PC-3 (cell line): Measurements from ENCODE around the gene SSR2. TPM values are rescaled to one million over a fixed set of nuclear protein-coding genes. Genes with fewer than 3 reads are reported as not detected.
A peak's percentile ranks its signal among the peaks of the same experiment; 100 is the strongest.

Experiments used
- ATAC-seq: fragments of 200-7000 bp; cut with Tn5 transposase; 2 replicates; pipeline ENCODE4 v1.9.1; 2020; ENCODE audit warnings: mild to moderate bottlenecking, moderate library complexity
- BruUV-seq: library from RNA; stranded (reverse); fragments of 400-500 nt; replicated peaks from 2 replicates; lab custom pipeline; 2021; lab: Mats Ljungman, UMichigan
- CTCF ChIA-PET: fragments of 300-600 bp; sonication (Branson Sonifier 250); formaldehyde crosslinking; loops from one replicate; lab custom pipeline; 2022; ENCODE audit warnings: antibody characterized with exemption; lab: Charles Lee
- POLR2A ChIA-PET: fragments of 300-600 bp; sonication (Branson Sonifier 250); formaldehyde crosslinking; loops from one replicate; lab custom pipeline; 2022; ENCODE audit warnings: antibody characterized with exemption; ENCODE audit not compliant: unreplicated experiment; lab: Charles Lee
- DNase-seq: peaks from one replicate; pipeline ENCODE4 v3.0.0-alpha.2; 2015
- H2AFZ ChIP-seq: fragments of 300-600 bp; sonication (generic); 2 replicates; pipeline ENCODE4 v1.6.0; 2016; ENCODE audit warnings: antibody characterized with exemption, low read length
- H3F3A ChIP-seq: fragments of 300-600 bp; sonication (generic); one replicate; pipeline ENCODE4 v1.6.0; 2017; ENCODE audit warnings: antibody characterized with exemption, low read length, control low read depth, mild to moderate bottlenecking; ENCODE audit not compliant: unreplicated experiment
- H3K27ac ChIP-seq: fragments of 300-600 bp; sonication (generic); 2 replicates; pipeline ENCODE4 v1.5.1; 2016; ENCODE audit warnings: mild to moderate bottlenecking, low read length
- H3K27me3 ChIP-seq: fragments of 300-600 bp; sonication (generic); 2 replicates; pipeline ENCODE4 v1.6.1; 2016; ENCODE audit warnings: low read length, mixed read lengths
- H3K36me3 ChIP-seq: fragments of 300-600 bp; sonication (generic); 2 replicates; pipeline ENCODE4 v1.6.1; 2016; ENCODE audit warnings: low read depth, mixed run types, low read length, mixed read lengths
- H3K4me1 ChIP-seq: fragments of 300-600 bp; sonication (generic); 2 replicates; pipeline ENCODE4 v1.5.1; 2016; ENCODE audit warnings: low read length; ENCODE audit not compliant: insufficient read depth
- H3K4me2 ChIP-seq: fragments of 300-600 bp; sonication (generic); 2 replicates; pipeline ENCODE4 v1.6.0; 2016; ENCODE audit warnings: low read length
- H3K4me3 ChIP-seq: fragments of 300-600 bp; sonication (generic); 2 replicates; pipeline ENCODE4 v1.5.1; 2016; ENCODE audit warnings: mild to moderate bottlenecking, low read length, mixed read lengths
- H3K79me2 ChIP-seq: fragments of 300-600 bp; sonication (generic); 2 replicates; pipeline ENCODE4 v1.6.1; 2017; ENCODE audit warnings: low read length, mixed read lengths
- H3K9ac ChIP-seq: fragments of 300-600 bp; sonication (generic); 2 replicates; pipeline ENCODE4 v1.6.0; 2016; ENCODE audit warnings: mild to moderate bottlenecking, low read length
- H3K9me2 ChIP-seq: fragments of 300-600 bp; sonication (generic); replicated peaks from 2 replicates; pipeline ENCODE4 v1.6.1; 2016; ENCODE audit warnings: mixed run types, low read length, mixed read lengths
- H3K9me3 ChIP-seq: fragments of 300-600 bp; sonication (generic); 2 replicates; pipeline ENCODE4 v1.6.1; 2016; ENCODE audit warnings: low read length, mixed read lengths
- H4K20me1 ChIP-seq: fragments of 300-600 bp; sonication (generic); 2 replicates; pipeline ENCODE4 v1.6.1; 2016; ENCODE audit warnings: low read length, mixed read lengths
- EZH2 ChIP-seq: fragments of 300-600 bp; sonication (generic); IDR thresholded peaks from one replicate; pipeline ENCODE4 v1.6.1; 2017; ENCODE audit warnings: antibody characterized with exemption, mild to moderate bottlenecking, low read length; ENCODE audit not compliant: unreplicated experiment
- EZH2phosphoT487 ChIP-seq: fragments of 300-600 bp; sonication (generic); IDR thresholded peaks from 2 replicates; pipeline ENCODE4 v1.6.1; 2018; ENCODE audit warnings: mild to moderate bottlenecking, antibody characterized with exemption, low read length, borderline replicate concordance
- intact Hi-C: fragments of 100-400 bp; cut with micrococcal nuclease; formaldehyde crosslinking; loops from 2 replicates; pipeline ENCODE4 v1.9.0; 2023
- total RNA-seq: library from RNA; depleted of rRNA; stranded (reverse); fragments of >200 nt; gene quantifications from 2 replicates; pipeline ENCODE4 v1.2.3, GENCODE V29; 2014
- TF ChIP-seq, protein P1 (sequence below): fragments of 300-600 bp; sonication (generic); conservative IDR thresholded peaks from 2 replicates; pipeline ENCODE4 v1.5.1; 2017; ENCODE audit warnings: antibody characterized with exemption, low read depth, mild to moderate bottlenecking, low read length

SSR2 gene
- total RNA-seq, 1 experiment from 2014 or later: 293 TPM

- ChIA-PET CTCF (no interaction called here), POLR2A (no interaction called here)
- ATAC-seq: no peak
- H3K9ac ChIP-seq: no peak overlapping the region
- H3K79me2 ChIP-seq: peaks cover 29% of the 10 kb centered on the region
- no peak overlapping the region for H3K27ac ChIP-seq
- no peaks in the 10 kb centered on the region for H3K9me2 ChIP-seq
- TF ChIP-seq EZH2phosphoT487 (no peak), EZH2 (no peak)
- TF ChIP-seq, protein P1, sequence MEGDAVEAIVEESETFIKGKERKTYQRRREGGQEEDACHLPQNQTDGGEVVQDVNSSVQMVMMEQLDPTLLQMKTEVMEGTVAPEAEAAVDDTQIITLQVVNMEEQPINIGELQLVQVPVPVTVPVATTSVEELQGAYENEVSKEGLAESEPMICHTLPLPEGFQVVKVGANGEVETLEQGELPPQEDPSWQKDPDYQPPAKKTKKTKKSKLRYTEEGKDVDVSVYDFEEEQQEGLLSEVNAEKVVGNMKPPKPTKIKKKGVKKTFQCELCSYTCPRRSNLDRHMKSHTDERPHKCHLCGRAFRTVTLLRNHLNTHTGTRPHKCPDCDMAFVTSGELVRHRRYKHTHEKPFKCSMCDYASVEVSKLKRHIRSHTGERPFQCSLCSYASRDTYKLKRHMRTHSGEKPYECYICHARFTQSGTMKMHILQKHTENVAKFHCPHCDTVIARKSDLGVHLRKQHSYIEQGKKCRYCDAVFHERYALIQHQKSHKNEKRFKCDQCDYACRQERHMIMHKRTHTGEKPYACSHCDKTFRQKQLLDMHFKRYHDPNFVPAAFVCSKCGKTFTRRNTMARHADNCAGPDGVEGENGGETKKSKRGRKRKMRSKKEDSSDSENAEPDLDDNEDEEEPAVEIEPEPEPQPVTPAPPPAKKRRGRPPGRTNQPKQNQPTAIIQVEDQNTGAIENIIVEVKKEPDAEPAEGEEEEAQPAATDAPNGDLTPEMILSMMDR: no peak
- no peak for DNase-seq
- intact Hi-C loops: no loop called here
- H3F3A ChIP-seq: peaks cover 4% of the 10 kb centered on the region
- H3K27me3 ChIP-seq: no peaks in the 10 kb centered on the region
- BruUV-seq: no TSS peak
- 0 out of 2 replicates have a peak, but pooled peaks cover 3% of the 10 kb centered on the region for H4K20me1 ChIP-seq
- H2AFZ ChIP-seq: no peak overlapping the region
- H3K36me3 ChIP-seq: no peaks in the 10 kb centered on the region
- no peak overlapping the region for H3K4me2 ChIP-seq
- peaks cover 22% of the 10 kb centered on the region for H3K4me1 ChIP-seq
- H3K4me3 ChIP-seq: no peak overlapping the region
- no peaks in the 10 kb centered on the region for H3K9me3 ChIP-seq
These were observed 35.6 kb upstream of the SSR2 start for GRCh38 chr1:156056326-156056849.

DNA sequence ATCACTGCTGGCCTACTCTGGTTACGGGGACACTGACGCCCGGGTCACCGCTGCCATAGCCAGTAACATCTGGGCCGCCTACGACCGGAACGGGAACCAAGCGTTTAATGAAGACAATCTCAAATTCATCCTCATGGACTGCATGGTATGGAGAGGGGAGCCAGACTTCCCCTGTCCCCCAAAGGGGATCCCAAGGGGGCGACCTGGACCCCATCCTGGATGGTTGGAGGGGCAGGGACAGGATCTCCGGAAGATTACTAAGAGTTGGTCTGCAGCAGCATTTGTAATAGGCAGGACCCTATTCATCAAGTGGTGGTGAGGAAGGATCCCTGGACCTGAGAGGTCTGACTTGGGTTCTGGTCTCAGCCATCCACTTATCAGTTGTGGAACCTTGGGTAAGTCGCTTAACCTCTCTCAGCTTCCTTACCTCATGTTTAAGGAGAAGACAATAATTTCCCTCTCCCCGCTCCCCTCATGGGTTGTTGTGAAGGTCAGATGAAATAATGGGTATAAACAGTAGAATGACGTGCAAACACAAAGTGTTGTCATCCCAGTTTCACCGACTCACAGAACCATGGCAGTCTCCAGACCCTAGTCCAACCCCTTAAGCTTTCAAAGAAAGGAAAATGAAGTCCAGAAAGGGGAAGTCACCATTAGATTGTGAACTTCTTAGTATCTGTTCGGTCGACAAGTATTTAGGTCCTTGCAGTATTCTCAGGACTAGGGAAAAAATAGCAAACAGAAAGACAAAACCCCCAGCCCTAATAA lies 34.7 kb upstream of the SSR2 start:
- H3K9me3 ChIP-seq: no peaks in the 10 kb centered on the region
- H3K4me1 ChIP-seq: peaks cover 15% of the 10 kb centered on the region
- H4K20me1 ChIP-seq: 0 out of 2 replicates have a peak, but pooled peaks cover 3% of the 10 kb centered on the region
- no peaks in the 10 kb centered on the region for H3K27me3 ChIP-seq
- CTCF ChIA-PET: no interaction called here
- H3K9me2 ChIP-seq: no peaks in the 10 kb centered on the region
- peaks cover 4% of the 10 kb centered on the region for H3F3A ChIP-seq
- TF ChIP-seq EZH2: no peak
- no peak for TF ChIP-seq EZH2phosphoT487
- TF ChIP-seq, protein P1: no peak
- intact Hi-C loops: no loop called here
- H3K79me2 ChIP-seq: peaks cover 33% of the 10 kb centered on the region
- H3K9ac ChIP-seq: peak overlapping the region; percentile 90
- ATAC-seq (no peak; the same call in 1 of the 2 replicates), DNase-seq (no peak)
- H2AFZ ChIP-seq: peak overlapping the region; percentile 91
- POLR2A ChIA-PET: no interaction called here
- peak overlapping the region; percentile 93 for H3K4me2 ChIP-seq
- no TSS peak for BruUV-seq
- no peak overlapping the region for H3K27ac ChIP-seq
- peaks cover 6% of the 10 kb centered on the region; the same call in 1 of the 2 replicates for H3K36me3 ChIP-seq
- H3K4me3 ChIP-seq: peak overlapping the region; percentile 85
